MCF 10A (cell line): ENCODE data around the gene CRAMP1. TPM values are rescaled to one million over a fixed set of nuclear protein-coding genes. Genes with fewer than 3 reads are reported as not detected.

Experiments
- BruUV-seq: library from RNA; stranded (reverse); fragments of 400-500 nt; replicated peaks from 2 replicates; lab custom pipeline; 2021; lab: Mats Ljungman, UMichigan
- CTCF ChIA-PET: fragments of 300-600 bp; sonication (Branson Sonifier 250); formaldehyde crosslinking; extraction: SDS; loops from one replicate; lab custom pipeline; 2021; ENCODE audit warnings: antibody characterized with exemption, inconsistent platforms; lab: Yijun Ruan, JAX
- POLR2A ChIA-PET: fragments of 300-600, 350-650 bp; sonication (Branson Sonifier 250); formaldehyde crosslinking; extraction: SDS; loops from one replicate; lab custom pipeline; 2020; ENCODE audit warnings: antibody characterized with exemption, inconsistent platforms; lab: Yijun Ruan, JAX
- DNase-seq: peaks from one replicate; pipeline ENCODE4 v3.0.0-alpha.2; 2018; ENCODE audit not compliant: unreplicated experiment
- H3K27ac Mint-ChIP-seq: one replicate; pipeline ENCODE4 v1.8.0; 2022; ENCODE audit warnings: mild to moderate bottlenecking, low read depth, mixed read lengths; ENCODE audit not compliant: unreplicated experiment
- H3K27me3 Mint-ChIP-seq: one replicate; pipeline ENCODE4 v1.8.0; 2022; ENCODE audit warnings: mixed read lengths; ENCODE audit not compliant: insufficient read depth, unreplicated experiment
- H3K36me3 Mint-ChIP-seq: one replicate; pipeline ENCODE4 v1.8.0; 2022; ENCODE audit warnings: mild to moderate bottlenecking, moderate library complexity, mixed read lengths; ENCODE audit not compliant: insufficient read depth, unreplicated experiment
- H3K4me1 Mint-ChIP-seq: one replicate; pipeline ENCODE4 v1.8.0; 2022; ENCODE audit warnings: mixed read lengths; ENCODE audit not compliant: insufficient read depth, unreplicated experiment
- H3K4me3 Mint-ChIP-seq: one replicate; pipeline ENCODE4 v1.8.0; 2022; ENCODE audit warnings: mild to moderate bottlenecking, moderate library complexity, mixed read lengths; ENCODE audit not compliant: unreplicated experiment
- H3K9me3 Mint-ChIP-seq: one replicate; pipeline ENCODE4 v1.8.0; 2022; ENCODE audit warnings: mixed read lengths; ENCODE audit not compliant: unreplicated experiment
- intact Hi-C: fragments of 100-400 bp; cut with micrococcal nuclease; formaldehyde crosslinking; loops from 2 replicates; pipeline ENCODE4 v1.14.1; 2022
- total RNA-seq: library from RNA; stranded (reverse); gene quantifications from 2 replicates; pipeline ENCODE4 v1.2.3, GENCODE V29; 2022
- TF ChIP-seq, protein P1 (sequence below): fragments of 200-600 bp; IDR thresholded peaks from one replicate; pipeline ENCODE4 v1.8.0; 2022; ENCODE audit warnings: antibody characterized with exemption, mild to moderate bottlenecking; ENCODE audit not compliant: unreplicated experiment

Gene CRAMP1
- total RNA-seq, 1 experiment from 2014 or later = 26.3 TPM

DNA sequence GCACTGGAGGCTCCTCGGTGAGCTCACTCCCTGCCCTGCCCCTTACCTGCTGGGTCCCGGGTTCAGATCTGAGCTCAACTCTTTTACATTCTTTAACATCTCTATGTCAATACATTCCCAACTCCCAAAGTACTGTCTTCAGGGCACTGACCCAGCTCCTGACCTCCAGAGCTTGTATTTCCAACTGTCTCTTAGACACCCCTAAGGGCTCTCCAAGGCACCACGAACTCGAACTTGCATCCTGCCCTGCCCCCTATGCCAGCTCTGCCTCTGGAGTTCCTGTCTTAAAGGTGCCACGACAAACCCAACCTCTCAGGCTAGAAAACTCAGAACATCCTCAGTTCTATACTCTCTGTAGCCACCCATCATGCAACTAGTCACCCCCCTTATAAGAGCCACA, 38.9 kb upstream of the CRAMP1 start:
- DNase-seq = no peak

DNA sequence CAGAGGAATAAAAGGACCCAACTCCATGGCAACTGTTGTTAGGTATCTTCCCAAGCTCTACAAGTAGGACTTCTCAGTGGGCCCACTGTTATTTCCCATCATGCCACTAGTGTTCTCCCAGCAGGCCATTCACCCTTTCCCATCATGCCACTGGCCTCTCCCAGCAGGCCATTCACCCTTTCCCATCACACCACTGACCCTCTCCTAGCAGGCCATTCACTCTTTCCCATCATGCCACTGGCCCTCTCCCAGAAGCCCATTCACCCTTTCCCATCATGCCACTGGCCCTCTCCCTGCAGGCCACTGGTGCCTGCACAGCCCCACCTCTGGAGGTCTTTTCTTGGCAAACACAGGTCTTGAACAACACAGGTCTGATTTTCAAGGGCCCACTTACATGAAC, 36.6 kb upstream of the CRAMP1 start:
- no peak for DNase-seq
- intact Hi-C loops = no loop called here
- ChIA-PET CTCF (no interaction called here), POLR2A (no interaction called here)
- H3K4me1 Mint-ChIP-seq = no peaks in the 10 kb centered on the region
- no peaks in the 10 kb centered on the region for H3K27me3 Mint-ChIP-seq
- H3K36me3 Mint-ChIP-seq = peaks cover 36% of the 10 kb centered on the region
- no peak overlapping the region for H3K4me3 Mint-ChIP-seq
- H3K9me3 Mint-ChIP-seq = no peaks in the 10 kb centered on the region
- no TSS peak for BruUV-seq
- peak overlapping the region; percentile 73 for H3K27ac Mint-ChIP-seq
- TF ChIP-seq, protein P1, sequence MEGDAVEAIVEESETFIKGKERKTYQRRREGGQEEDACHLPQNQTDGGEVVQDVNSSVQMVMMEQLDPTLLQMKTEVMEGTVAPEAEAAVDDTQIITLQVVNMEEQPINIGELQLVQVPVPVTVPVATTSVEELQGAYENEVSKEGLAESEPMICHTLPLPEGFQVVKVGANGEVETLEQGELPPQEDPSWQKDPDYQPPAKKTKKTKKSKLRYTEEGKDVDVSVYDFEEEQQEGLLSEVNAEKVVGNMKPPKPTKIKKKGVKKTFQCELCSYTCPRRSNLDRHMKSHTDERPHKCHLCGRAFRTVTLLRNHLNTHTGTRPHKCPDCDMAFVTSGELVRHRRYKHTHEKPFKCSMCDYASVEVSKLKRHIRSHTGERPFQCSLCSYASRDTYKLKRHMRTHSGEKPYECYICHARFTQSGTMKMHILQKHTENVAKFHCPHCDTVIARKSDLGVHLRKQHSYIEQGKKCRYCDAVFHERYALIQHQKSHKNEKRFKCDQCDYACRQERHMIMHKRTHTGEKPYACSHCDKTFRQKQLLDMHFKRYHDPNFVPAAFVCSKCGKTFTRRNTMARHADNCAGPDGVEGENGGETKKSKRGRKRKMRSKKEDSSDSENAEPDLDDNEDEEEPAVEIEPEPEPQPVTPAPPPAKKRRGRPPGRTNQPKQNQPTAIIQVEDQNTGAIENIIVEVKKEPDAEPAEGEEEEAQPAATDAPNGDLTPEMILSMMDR = no peak

More for the DNA sequence above, 38.9 kb upstream of the CRAMP1 start:
- Mint-ChIP-seq H3K27me3 (no peaks in the 10 kb centered on the region), H3K9me3 (no peaks in the 10 kb centered on the region), H3K27ac (no peak overlapping the region), H3K4me1 (no peaks in the 10 kb centered on the region), H3K36me3 (peaks cover 19% of the 10 kb centered on the region), H3K4me3 (no peak overlapping the region)
- intact Hi-C loops = no loop called here
- ChIA-PET CTCF (interaction anchor here (0.8 kb wide), 1 partner anchor 23 kb away, joined by 3 read pairs; no protein-coding TSS in a partner anchor), POLR2A (no interaction called here)
- BruUV-seq = no TSS peak
- TF ChIP-seq, protein P1 = no peak

DNA sequence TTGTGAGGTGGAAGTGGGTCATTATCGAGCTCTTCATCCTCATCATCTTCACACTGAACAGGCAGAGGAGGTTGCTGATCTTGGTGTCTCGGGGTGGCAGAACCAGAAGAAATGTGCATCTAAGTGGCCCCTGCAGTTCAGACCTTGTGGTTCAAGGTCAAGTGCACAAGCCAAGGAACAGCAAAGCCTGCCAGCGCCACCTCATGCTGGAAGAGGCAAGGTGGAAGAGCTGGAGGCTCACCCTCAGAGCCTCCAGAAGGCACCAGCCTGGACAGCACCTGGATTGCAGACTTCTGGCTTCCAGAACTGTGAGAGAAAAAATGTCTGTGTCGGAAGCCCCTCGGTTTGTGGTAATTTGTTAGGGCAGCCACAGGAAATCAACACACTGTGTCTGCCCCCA, 32.9 kb upstream of the CRAMP1 start:
- TF ChIP-seq, protein P1 = no peak
- Mint-ChIP-seq H3K4me3 (no peak overlapping the region), H3K9me3 (no peaks in the 10 kb centered on the region), H3K27me3 (no peaks in the 10 kb centered on the region), H3K4me1 (no peaks in the 10 kb centered on the region), H3K27ac (no peak overlapping the region), H3K36me3 (peaks cover 43% of the 10 kb centered on the region)
- BruUV-seq = no TSS peak
- intact Hi-C loops = no loop called here
- POLR2A ChIA-PET = no interaction called here
- CTCF ChIA-PET = no interaction called here
- DNase-seq = no peak

DNA sequence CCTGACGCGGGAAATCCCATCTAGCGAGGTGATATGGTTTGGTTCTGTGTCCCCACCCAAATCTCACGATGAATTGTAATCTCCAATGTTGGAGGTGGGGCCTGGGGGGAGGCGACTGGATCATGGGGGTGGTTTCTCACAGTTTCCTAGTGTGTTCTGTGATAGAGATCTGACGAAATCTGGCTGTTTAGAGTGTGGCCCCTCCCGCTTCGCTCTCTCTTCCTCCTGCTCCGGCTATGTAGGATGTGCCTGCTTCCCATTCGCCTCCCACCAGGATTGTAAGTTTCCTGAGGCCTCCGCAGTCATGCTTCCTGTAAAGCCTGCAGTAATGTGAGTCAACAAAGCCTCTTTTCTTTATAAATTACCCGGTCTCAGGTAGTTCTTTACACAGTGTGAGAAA, 31.9 kb upstream of the CRAMP1 start:
- intact Hi-C loops = no loop called here
- ChIA-PET CTCF (no interaction called here), POLR2A (no interaction called here)
- no peaks in the 10 kb centered on the region for H3K27me3 Mint-ChIP-seq
- peaks cover 53% of the 10 kb centered on the region for H3K36me3 Mint-ChIP-seq
- no TSS peak for BruUV-seq
- H3K4me1 Mint-ChIP-seq = no peaks in the 10 kb centered on the region
- H3K4me3 Mint-ChIP-seq = no peak overlapping the region
- DNase-seq = no peak
- TF ChIP-seq, protein P1 = no peak
- no peaks in the 10 kb centered on the region for H3K9me3 Mint-ChIP-seq
- H3K27ac Mint-ChIP-seq = no peak overlapping the region
